H9 (cell line): Measurements from ENCODE around the gene CCDC7. TPM values are rescaled to one million over a fixed set of nuclear protein-coding genes. Genes with fewer than 3 reads are reported as not detected.

Experiments
- DNase-seq: peaks from one replicate; pipeline ENCODE4 v3.0.0-alpha.2; 2017
- H2AFZ ChIP-seq: one replicate; pipeline ENCODE4 v1.6.1; 2013; ENCODE audit warnings: mild to moderate bottlenecking, low read length, control low read depth, moderate library complexity
- H2AK5ac ChIP-seq: 2 replicates; pipeline ENCODE4 v1.6.1; 2013; ENCODE audit warnings: low read length, control low read depth, mixed read lengths; ENCODE audit not compliant: insufficient read length
- H2BK120ac ChIP-seq: one replicate; pipeline ENCODE4 v1.6.1; 2013; ENCODE audit warnings: low read depth, mild to moderate bottlenecking, low read length, control low read depth, inconsistent platforms; ENCODE audit not compliant: poor library complexity, severe bottlenecking
- H2BK12ac ChIP-seq: 2 replicates; pipeline ENCODE4 v1.6.1; 2013; ENCODE audit warnings: low read length, control low read depth, mixed read lengths, low read depth; ENCODE audit not compliant: insufficient read length
- H2BK15ac ChIP-seq: 2 replicates; pipeline ENCODE4 v1.6.1; 2013; ENCODE audit warnings: low read depth, low read length, control low read depth
- H2BK20ac ChIP-seq: one replicate; pipeline ENCODE4 v1.6.1; 2013; ENCODE audit warnings: low read depth, mild to moderate bottlenecking, low read length, control low read depth, inconsistent platforms; ENCODE audit not compliant: poor library complexity, severe bottlenecking
- H2BK5ac ChIP-seq: 2 replicates; pipeline ENCODE4 v1.6.1; 2013; ENCODE audit warnings: low read length, control low read depth, mixed read lengths; ENCODE audit not compliant: insufficient read length
- H3K14ac ChIP-seq: 2 replicates; pipeline ENCODE4 v1.6.1; 2013; ENCODE audit warnings: low read length, control low read depth; ENCODE audit not compliant: insufficient read depth
- H3K18ac ChIP-seq: 2 replicates; pipeline ENCODE4 v1.6.1; 2013; ENCODE audit warnings: low read depth, mild to moderate bottlenecking, mixed read lengths, low read length, control low read depth; ENCODE audit not compliant: insufficient read length
- H3K23ac ChIP-seq: 2 replicates; pipeline ENCODE4 v1.6.1; 2013; ENCODE audit warnings: low read length, control low read depth, mixed read lengths, low read depth; ENCODE audit not compliant: insufficient read length
- H3K23me2 ChIP-seq: 2 replicates; pipeline ENCODE4 v1.6.1; 2013; ENCODE audit warnings: low read depth, mild to moderate bottlenecking, mixed read lengths, low read length, control low read depth; ENCODE audit not compliant: insufficient read length, poor library complexity, severe bottlenecking
- H3K27ac ChIP-seq: 2 replicates; pipeline ENCODE4 v1.5.1; 2013; ENCODE audit warnings: low read length, control low read depth, mixed read lengths, low read depth; ENCODE audit not compliant: insufficient read length
- H3K27me3 ChIP-seq: 2 replicates; pipeline ENCODE4 v1.6.1; 2013; ENCODE audit warnings: low read length, control low read depth, inconsistent platforms; ENCODE audit not compliant: insufficient read depth
- H3K4ac ChIP-seq: 2 replicates; pipeline ENCODE4 v1.6.1; 2013; ENCODE audit warnings: low read depth, mild to moderate bottlenecking, control low read depth, inconsistent platforms, low read length, moderate library complexity
- H3K4me1 ChIP-seq: 2 replicates; pipeline ENCODE4 v1.6.1; 2013; ENCODE audit warnings: low read length, control low read depth, inconsistent platforms; ENCODE audit not compliant: insufficient read depth
- H3K4me2 ChIP-seq: 2 replicates; pipeline ENCODE4 v1.6.1; 2013; ENCODE audit warnings: low read length, control low read depth, mixed read lengths; ENCODE audit not compliant: insufficient read length, insufficient read depth
- H3K56ac ChIP-seq: 2 replicates; pipeline ENCODE4 v1.6.1; 2013; ENCODE audit warnings: low read depth, mild to moderate bottlenecking, mixed read lengths, low read length, control low read depth; ENCODE audit not compliant: insufficient read length
- H3K79me1 ChIP-seq: 2 replicates; pipeline ENCODE4 v1.6.1; 2013; ENCODE audit warnings: low read depth, mild to moderate bottlenecking, moderate library complexity, low read length, control low read depth, inconsistent platforms; ENCODE audit not compliant: insufficient read depth, poor library complexity, severe bottlenecking
- H3K79me2 ChIP-seq: 2 replicates; pipeline ENCODE4 v1.6.1; 2013; ENCODE audit warnings: low read length, control low read depth, inconsistent platforms; ENCODE audit not compliant: insufficient read depth
- H3K9ac ChIP-seq: 2 replicates; pipeline ENCODE4 v1.6.1; 2013; ENCODE audit warnings: low read length, control low read depth, mixed read lengths; ENCODE audit not compliant: insufficient read length; ENCODE audit errors: extremely low read depth
- H3K9me3 ChIP-seq: one replicate; pipeline ENCODE4 v1.6.1; 2013; ENCODE audit warnings: low read depth, low read length, inconsistent platforms; ENCODE audit not compliant: control insufficient read depth
- H3T11ph ChIP-seq: one replicate; pipeline ENCODE4 v1.6.1; 2013; ENCODE audit warnings: mild to moderate bottlenecking, low read length, control low read depth, inconsistent platforms
- H4K20me1 ChIP-seq: one replicate; pipeline ENCODE4 v1.6.1; 2013; ENCODE audit not compliant: control insufficient read depth, insufficient read length, insufficient read depth
- H4K5ac ChIP-seq: 2 replicates; pipeline ENCODE4 v1.6.1; 2013; ENCODE audit warnings: low read depth, mild to moderate bottlenecking, mixed read lengths, low read length, control low read depth; ENCODE audit not compliant: insufficient read length
- H4K8ac ChIP-seq: replicated peaks from 2 replicates; pipeline ENCODE4 v1.6.1; 2013; ENCODE audit warnings: low read length, control low read depth, mixed read lengths, low read depth; ENCODE audit not compliant: insufficient read length
- H4K91ac ChIP-seq: 2 replicates; pipeline ENCODE4 v1.6.1; 2013; ENCODE audit warnings: low read depth, mild to moderate bottlenecking, moderate library complexity, mixed read lengths, low read length, control low read depth; ENCODE audit not compliant: insufficient read length
- H3K27ac Mint-ChIP-seq, 3 experiments: 2 replicates in 2 of 3; 3 replicates in 1 of 3; pipeline ENCODE4 v1.8.0; 2020 to 2021; ENCODE audit warnings: mixed read lengths in 3 of 3, mild to moderate bottlenecking in 1 of 3, moderate library complexity in 1 of 3
- H3K27me3 Mint-ChIP-seq: 2 replicates; pipeline ENCODE4 v1.8.0; 2021; ENCODE audit warnings: low read depth, mild to moderate bottlenecking, moderate library complexity, mixed read lengths
- H3K36me3 Mint-ChIP-seq, 3 experiments: 2 replicates in 2 of 3; 3 replicates in 1 of 3; pipeline ENCODE4 v1.8.0; 2020 to 2021; ENCODE audit warnings: low read depth in 3 of 3, mixed read lengths in 3 of 3; ENCODE audit not compliant: insufficient read depth in 1 of 3
- H3K4me1 Mint-ChIP-seq, 2 experiments: 2 replicates each; pipeline ENCODE4 v1.8.0; 2020; ENCODE audit warnings: mixed read lengths in 2 of 2
- H3K4me3 Mint-ChIP-seq, 2 experiments: 2 replicates in 1 of 2; 3 replicates in 1 of 2; pipeline ENCODE4 v1.8.0; 2020 to 2021; ENCODE audit warnings: mild to moderate bottlenecking in 2 of 2, mixed read lengths in 2 of 2, moderate library complexity in 1 of 2
- H3K9me3 Mint-ChIP-seq, 2 experiments: 2 replicates in 1 of 2; 3 replicates in 1 of 2; pipeline ENCODE4 v1.8.0; 2020; ENCODE audit warnings: mild to moderate bottlenecking in 2 of 2, mixed read lengths in 2 of 2, moderate library complexity in 1 of 2
- WGBS: extraction: QIAGEN DNeasy Blood & Tissue Kit; methylation state at CpG from one replicate; pipeline ENCODE4 v1.1.7; 2013; ENCODE audit warnings: missing lambda C conversion rate, low lambda C conversion rate, mixed read lengths; ENCODE audit not compliant: insufficient read length; ENCODE audit errors: extremely low coverage; 5-methylcytosine and 5-hydroxymethylcytosine counted together
- total RNA-seq: library from RNA; stranded (reverse); gene quantifications from 2 replicates; pipeline ENCODE4 v1.2.1, GENCODE V29; 2021
- TF ChIP-seq, protein P1 (sequence below): fragments of 200-600 bp; sonication (generic); conservative IDR thresholded peaks from 3 replicates; pipeline ENCODE4 v1.8.0; 2021; ENCODE audit warnings: antibody characterized with exemption, mild to moderate bottlenecking

CCDC7 gene
- total RNA-seq, 1 experiment from 2014 or later = 1.6 TPM

- Histone ChIP-seq H2AFZ (no peak overlapping the region), H3K79me1 (no peaks in the 10 kb centered on the region), H2BK20ac (no peak overlapping the region), H3K14ac (no peak overlapping the region), H2AK5ac (no peak overlapping the region), H3K4ac (no peak overlapping the region), H3K9me3 (no peaks in the 10 kb centered on the region), H4K8ac (no peak overlapping the region), H3K79me2 (no peaks in the 10 kb centered on the region), H2BK12ac (no peak overlapping the region), H3K27ac (no peak overlapping the region), H3K27me3 (no peaks in the 10 kb centered on the region), H2BK120ac (no peak overlapping the region), H4K20me1 (no peaks in the 10 kb centered on the region), H3K4me1 (no peaks in the 10 kb centered on the region), H3K18ac (no peak overlapping the region), H3K9ac (no peak overlapping the region), H2BK5ac (no peak overlapping the region), H3K23me2 (no peaks in the 10 kb centered on the region), H3K23ac (no peak overlapping the region), H3K56ac (no peak overlapping the region), H3T11ph (no peak overlapping the region), H4K91ac (no peak overlapping the region), H4K5ac (no peak overlapping the region), H3K4me2 (no peak overlapping the region), H2BK15ac (no peak overlapping the region)
- Mint-ChIP-seq H3K27me3 (no peaks in the 10 kb centered on the region), H3K36me3 (no peaks in the 10 kb centered on the region), H3K9me3 (peaks cover 0 to 6% of the 10 kb centered on the region in 2 experiments; a peak in 3 of 5 replicates), H3K27ac (no peak overlapping the region), H3K4me1 (peaks cover 3% of the 10 kb centered on the region in 2 experiments; a peak in 1 of 4 replicates), H3K4me3 (no peak overlapping the region)
- WGBS = no CpG with 5 or more reads among the region's 6 CpGs
- DNase-seq = no peak
- TF ChIP-seq, protein P1, sequence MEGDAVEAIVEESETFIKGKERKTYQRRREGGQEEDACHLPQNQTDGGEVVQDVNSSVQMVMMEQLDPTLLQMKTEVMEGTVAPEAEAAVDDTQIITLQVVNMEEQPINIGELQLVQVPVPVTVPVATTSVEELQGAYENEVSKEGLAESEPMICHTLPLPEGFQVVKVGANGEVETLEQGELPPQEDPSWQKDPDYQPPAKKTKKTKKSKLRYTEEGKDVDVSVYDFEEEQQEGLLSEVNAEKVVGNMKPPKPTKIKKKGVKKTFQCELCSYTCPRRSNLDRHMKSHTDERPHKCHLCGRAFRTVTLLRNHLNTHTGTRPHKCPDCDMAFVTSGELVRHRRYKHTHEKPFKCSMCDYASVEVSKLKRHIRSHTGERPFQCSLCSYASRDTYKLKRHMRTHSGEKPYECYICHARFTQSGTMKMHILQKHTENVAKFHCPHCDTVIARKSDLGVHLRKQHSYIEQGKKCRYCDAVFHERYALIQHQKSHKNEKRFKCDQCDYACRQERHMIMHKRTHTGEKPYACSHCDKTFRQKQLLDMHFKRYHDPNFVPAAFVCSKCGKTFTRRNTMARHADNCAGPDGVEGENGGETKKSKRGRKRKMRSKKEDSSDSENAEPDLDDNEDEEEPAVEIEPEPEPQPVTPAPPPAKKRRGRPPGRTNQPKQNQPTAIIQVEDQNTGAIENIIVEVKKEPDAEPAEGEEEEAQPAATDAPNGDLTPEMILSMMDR = no peak
Measured at GRCh38 chr10:32540691-32541470, 94.9 kb downstream of the CCDC7 start.
